B cell (primary cell): ENCODE results near the gene CCDC196.

Experiments
- EZH2 ChIP-seq: IDR thresholded peaks from 2 replicates; pipeline ENCODE4 v1.6.1; 2012; ENCODE audit warnings: borderline replicate concordance, low read depth, mild to moderate bottlenecking, moderate library complexity, low read length; ENCODE audit not compliant: insufficient read depth, poor library complexity, severe bottlenecking
- TF ChIP-seq, protein P1 (sequence below): fragments of 200-600 bp; IDR thresholded peaks from one replicate; pipeline ENCODE4 v1.8.0; 2022; ENCODE audit warnings: antibody characterized with exemption, mild to moderate bottlenecking

GRCh38 chr14:66501592-66501991 is 15.4 kb downstream of the CCDC196 start:
- TF ChIP-seq, protein P1, sequence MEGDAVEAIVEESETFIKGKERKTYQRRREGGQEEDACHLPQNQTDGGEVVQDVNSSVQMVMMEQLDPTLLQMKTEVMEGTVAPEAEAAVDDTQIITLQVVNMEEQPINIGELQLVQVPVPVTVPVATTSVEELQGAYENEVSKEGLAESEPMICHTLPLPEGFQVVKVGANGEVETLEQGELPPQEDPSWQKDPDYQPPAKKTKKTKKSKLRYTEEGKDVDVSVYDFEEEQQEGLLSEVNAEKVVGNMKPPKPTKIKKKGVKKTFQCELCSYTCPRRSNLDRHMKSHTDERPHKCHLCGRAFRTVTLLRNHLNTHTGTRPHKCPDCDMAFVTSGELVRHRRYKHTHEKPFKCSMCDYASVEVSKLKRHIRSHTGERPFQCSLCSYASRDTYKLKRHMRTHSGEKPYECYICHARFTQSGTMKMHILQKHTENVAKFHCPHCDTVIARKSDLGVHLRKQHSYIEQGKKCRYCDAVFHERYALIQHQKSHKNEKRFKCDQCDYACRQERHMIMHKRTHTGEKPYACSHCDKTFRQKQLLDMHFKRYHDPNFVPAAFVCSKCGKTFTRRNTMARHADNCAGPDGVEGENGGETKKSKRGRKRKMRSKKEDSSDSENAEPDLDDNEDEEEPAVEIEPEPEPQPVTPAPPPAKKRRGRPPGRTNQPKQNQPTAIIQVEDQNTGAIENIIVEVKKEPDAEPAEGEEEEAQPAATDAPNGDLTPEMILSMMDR = no peak
- TF ChIP-seq EZH2 = no peak
